HG02571 (cell line): ENCODE results near the gene VPS13C.
"Not testable (repeated sequence)": the region's sequence is repeated elsewhere in the genome, so short reads cannot be mapped to it uniquely, and the experiment has no call there.

Source experiments
- ATAC-seq: cut with Tn5 transposase; IDR thresholded peaks from one replicate; pipeline ENCODE4 v1.9.1; 2021; ENCODE audit warnings: mild to moderate bottlenecking, moderate library complexity; ENCODE audit not compliant: unreplicated experiment

The VPS13C gene

GRCh38 chr15:62050115-62050514 lies 10.1 kb downstream of the VPS13C start:
- ATAC-seq, result no peak

DNA sequence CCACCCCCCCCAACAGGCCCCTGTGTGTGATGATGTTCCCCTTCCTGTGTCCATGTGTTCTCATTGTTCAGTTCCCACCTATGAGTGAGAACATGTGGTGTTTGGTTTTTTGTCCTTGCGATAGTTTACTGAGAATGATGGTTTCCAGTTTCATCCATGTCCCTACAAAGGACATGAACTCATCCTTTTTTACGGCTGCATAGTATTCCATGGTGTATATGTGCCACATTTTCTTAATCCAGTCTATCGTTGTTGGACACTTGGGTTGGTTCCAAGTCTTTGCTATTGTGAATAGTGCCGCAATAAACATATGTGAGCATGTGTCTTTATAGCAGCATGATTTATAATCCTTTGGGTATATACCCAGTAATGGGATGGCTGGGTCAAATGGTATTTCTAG lies 12.0 kb downstream of the VPS13C start:
- not testable (repeated sequence) for ATAC-seq

GRCh38 chr15:62047282-62047827 lies 12.9 kb downstream of the VPS13C start:
- ATAC-seq, result no peak

GRCh38 chr15:62046078-62046743 lies 14.0 kb downstream of the VPS13C start:
- ATAC-seq, result peak; percentile 66

DNA sequence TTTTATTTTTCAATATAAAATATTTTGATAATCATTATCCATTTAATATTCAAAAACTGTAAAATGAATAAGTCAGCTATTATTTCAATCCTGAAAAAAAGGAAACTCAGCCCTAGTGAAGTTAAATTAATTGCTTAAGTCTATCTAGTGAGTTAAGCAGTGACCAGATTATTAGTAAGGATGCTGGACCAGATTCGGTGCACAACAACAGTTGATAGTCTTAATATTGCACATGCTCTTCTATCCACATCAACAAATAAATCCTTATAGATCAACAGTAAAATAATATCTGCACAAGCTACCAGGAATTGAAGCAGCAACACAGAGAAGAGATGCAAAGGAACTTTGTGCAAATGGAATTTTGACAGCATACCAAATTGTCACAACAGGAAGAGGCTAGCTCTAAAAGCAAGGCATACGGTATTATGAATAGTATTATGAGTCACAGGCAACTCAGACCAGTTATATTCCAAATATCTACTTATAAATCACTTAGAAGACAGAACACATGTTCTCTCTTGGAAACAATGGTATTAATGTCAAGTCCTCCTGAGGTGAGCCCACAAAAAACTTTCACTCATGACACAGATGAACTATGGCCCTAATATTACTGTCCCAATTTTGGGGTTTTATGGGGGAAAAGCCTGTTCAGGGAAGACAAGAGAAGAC lies 24.9 kb downstream of the VPS13C start:
- ATAC-seq, result no peak

DNA sequence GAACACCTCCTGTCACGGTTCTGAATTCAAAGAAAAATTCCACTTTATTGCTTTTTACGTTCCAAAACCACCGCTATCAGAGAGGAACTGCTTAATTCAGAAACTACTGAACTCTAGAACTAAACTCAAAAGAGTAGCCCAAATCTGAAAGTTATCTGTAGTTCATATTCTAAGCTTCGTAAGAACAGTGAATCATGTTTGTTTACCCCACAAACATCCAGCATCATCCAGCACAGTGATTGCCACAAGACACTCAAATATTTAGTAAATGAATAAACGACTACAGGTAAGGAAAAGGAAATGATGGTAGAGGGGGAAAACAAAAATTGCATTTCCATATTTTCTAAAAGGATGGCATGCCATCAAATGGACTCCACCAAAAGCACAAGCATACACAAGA lies 32.3 kb downstream of the VPS13C start:
- ATAC-seq, result no peak

GRCh38 chr15:62027263-62027565 lies 33.0 kb downstream of the VPS13C start:
- no peak for ATAC-seq

- ATAC-seq, result no peak
Observed at GRCh38 chr15:62026487-62027262, 33.6 kb downstream of the VPS13C start.

GRCh38 chr15:62021991-62022600 lies 38.2 kb downstream of the VPS13C start:
- no peak for ATAC-seq

DNA sequence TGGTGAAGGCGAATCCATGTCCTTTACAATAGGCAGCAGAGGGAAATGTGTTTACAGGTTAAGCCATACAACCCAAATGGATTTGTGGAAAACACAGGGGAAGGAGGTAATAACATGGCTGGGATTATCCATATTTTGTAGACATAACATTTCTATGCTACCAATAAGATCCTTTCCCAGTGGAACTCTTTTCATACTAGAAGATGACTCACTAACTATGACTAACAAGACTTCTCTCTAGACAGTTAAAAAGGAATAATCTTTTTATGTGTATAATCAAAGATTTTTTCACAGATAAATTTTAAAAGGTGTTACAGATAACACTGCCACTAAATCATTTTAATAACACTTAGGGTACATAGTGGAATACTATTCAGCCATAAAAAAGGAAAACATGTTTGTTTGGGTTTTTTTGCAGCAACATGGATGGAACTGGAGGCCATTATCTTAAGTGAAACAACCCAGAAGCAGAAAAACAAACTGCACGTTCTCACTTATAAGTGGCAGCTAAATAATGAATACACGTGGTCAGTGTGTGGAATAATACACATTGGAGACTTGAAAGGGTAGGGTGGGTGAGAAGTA lies 39.6 kb downstream of the VPS13C start:
- no peak for ATAC-seq

- not testable (repeated sequence) for ATAC-seq
Observed at GRCh38 chr15:62005354-62005753, 54.9 kb downstream of the VPS13C start.

DNA sequence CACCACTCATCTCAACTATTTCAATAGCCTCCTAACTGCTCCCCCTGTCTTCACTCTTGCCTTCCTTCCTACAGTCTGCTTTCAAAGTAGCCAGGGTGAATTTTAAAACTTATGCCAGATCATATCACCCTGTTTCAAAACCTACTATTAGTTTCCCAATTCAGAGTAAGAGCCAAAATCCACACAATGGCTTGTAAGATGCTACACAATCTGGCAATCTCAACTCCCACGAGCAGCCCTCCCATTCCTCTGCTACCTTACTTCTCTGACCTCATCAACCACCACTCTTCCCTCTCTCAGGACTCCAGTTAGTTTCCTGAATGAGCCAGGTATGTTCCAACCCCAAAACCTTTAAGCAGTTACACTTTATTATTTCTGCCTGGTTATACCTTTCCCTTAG lies 62.5 kb downstream of the VPS13C start:
- no peak for ATAC-seq

DNA sequence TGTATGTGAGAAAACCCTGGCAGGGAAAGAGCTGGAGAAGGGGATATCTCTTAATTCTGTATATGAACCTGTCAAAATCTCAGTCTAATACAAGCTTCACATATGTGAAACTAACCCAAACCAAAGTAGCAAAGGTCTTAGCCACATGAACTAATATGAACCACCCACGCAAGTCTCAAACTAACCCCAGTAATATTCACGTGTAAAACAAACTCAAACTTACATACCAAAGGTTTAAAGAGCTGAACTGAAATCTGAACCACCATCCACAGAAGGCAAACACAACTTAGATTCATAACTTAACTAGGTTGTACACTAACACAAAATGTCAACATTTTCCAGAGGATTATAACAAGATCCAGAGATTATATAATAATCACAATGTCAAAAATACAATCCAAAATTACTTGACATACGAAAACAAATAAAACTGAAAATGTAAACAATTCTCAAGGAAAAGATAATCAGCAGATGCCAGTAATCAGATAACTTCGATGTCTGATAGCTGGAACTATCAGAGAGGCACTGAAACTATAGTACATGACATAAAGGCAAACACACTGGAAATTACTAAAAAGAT lies 64.1 kb downstream of the VPS13C start:
- ATAC-seq, result no peak

GRCh38 chr15:61994216-61994615 lies 66.0 kb downstream of the VPS13C start:
- ATAC-seq, result no peak

DNA sequence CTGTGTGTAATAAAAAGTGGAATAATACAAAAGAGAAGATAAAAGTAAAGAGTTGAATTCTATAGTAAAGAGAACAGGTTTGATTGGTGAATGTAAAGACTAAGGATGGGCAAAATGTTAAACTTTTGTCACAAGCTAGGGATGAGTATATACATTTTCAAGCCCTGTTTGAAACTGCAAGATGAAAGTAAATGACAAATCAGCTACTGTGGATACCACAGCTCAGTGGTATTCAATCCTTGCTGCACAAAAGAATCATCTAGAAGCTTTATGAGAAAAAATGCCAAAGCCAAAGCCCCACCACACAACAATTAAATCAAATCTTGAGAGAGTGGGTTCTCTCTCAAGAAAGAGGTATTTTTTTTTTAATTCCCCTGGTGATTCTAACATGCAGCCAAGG lies 67.7 kb downstream of the VPS13C start:
- ATAC-seq, result no peak

DNA sequence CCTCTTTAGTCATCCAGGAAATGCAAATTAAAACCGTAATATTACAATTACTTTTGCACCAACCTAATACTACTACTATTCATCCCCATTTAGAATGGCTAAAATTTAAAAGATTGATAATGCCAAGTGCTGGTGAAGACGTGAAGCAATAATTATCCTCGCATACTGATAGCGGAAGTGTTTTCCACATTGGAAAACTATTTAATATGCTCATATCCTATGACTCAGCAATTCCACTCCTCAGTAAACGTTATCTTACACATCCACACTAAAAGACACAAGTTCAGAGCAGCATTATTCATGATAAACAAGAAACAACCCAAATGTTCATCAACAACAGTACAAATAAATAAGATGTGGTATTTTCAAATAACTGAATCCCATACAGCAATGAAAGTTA lies 70.6 kb downstream of the VPS13C start:
- ATAC-seq, result no peak

DNA sequence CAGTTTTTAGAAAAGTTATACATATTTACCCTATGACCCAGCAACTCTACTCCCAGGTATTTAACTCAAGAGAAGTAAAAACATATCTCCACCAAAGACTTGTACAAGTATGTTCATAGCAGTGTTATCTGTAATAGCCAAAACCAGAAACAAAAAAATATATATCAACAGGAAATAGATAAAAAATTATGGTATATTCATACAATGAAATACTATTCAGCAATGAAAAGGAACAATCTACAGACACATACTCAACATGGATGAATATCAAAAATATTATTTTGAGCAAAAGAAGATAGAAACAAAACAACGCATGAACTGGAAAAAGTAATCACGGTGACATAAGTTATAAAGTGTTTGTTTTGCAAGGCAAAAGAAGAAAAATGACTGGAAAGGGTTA lies 72.4 kb downstream of the VPS13C start:
- no peak for ATAC-seq

GRCh38 chr15:61983081-61983480 lies 77.2 kb downstream of the VPS13C start:
- no peak for ATAC-seq

GRCh38 chr15:61978225-61978624 lies 82.0 kb downstream of the VPS13C start:
- ATAC-seq, result no peak

DNA sequence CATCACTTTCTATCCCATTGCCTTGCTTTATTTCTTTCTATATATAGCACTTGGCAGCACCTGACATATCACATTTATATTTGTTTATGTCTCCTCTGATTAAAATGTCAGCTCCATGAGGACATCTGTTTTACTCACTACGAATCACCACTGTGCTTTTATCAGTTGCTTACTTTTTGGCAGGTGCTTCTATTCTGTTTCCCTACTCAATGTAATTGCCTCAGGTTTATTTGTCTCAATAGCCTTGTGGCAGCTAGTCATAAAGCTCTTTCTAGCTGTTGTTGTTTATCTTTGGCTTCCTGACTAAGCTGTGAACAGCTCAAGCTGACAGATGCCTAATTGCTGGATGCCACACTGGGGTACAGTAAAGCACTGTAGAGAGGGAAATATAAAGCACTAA lies 85.5 kb downstream of the VPS13C start:
- no peak for ATAC-seq

- ATAC-seq, result no peak
Observed at GRCh38 chr15:61974118-61974517, 86.1 kb downstream of the VPS13C start.
